HFF-Myc (cell line): ENCODE measurements around the gene NCAPH2.

Experiments
- DNase-seq: peaks from one replicate; pipeline ENCODE4 v3.0.0-alpha.2; 2011; ENCODE audit warnings: low read depth; ENCODE audit errors: extremely low read depth
- H3K4me3 ChIP-seq: replicated peaks from 2 replicates; pipeline ENCODE4 v1.5.1; 2011; ENCODE audit warnings: low read depth, mild to moderate bottlenecking, control low read depth, low read length
- TF ChIP-seq, protein P1 (sequence below): IDR thresholded peaks from 2 replicates; pipeline ENCODE4 v1.5.1; 2012; ENCODE audit warnings: mild to moderate bottlenecking, low read depth, low read length, control low read depth; ENCODE audit errors: missing control alignments

Gene NCAPH2

GRCh38 chr22:50561401-50562358 is 53.7 kb downstream of the NCAPH2 start:
- no peak overlapping the region for H3K4me3 ChIP-seq
- no peak for DNase-seq
- TF ChIP-seq, protein P1, sequence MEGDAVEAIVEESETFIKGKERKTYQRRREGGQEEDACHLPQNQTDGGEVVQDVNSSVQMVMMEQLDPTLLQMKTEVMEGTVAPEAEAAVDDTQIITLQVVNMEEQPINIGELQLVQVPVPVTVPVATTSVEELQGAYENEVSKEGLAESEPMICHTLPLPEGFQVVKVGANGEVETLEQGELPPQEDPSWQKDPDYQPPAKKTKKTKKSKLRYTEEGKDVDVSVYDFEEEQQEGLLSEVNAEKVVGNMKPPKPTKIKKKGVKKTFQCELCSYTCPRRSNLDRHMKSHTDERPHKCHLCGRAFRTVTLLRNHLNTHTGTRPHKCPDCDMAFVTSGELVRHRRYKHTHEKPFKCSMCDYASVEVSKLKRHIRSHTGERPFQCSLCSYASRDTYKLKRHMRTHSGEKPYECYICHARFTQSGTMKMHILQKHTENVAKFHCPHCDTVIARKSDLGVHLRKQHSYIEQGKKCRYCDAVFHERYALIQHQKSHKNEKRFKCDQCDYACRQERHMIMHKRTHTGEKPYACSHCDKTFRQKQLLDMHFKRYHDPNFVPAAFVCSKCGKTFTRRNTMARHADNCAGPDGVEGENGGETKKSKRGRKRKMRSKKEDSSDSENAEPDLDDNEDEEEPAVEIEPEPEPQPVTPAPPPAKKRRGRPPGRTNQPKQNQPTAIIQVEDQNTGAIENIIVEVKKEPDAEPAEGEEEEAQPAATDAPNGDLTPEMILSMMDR: no peak

DNA sequence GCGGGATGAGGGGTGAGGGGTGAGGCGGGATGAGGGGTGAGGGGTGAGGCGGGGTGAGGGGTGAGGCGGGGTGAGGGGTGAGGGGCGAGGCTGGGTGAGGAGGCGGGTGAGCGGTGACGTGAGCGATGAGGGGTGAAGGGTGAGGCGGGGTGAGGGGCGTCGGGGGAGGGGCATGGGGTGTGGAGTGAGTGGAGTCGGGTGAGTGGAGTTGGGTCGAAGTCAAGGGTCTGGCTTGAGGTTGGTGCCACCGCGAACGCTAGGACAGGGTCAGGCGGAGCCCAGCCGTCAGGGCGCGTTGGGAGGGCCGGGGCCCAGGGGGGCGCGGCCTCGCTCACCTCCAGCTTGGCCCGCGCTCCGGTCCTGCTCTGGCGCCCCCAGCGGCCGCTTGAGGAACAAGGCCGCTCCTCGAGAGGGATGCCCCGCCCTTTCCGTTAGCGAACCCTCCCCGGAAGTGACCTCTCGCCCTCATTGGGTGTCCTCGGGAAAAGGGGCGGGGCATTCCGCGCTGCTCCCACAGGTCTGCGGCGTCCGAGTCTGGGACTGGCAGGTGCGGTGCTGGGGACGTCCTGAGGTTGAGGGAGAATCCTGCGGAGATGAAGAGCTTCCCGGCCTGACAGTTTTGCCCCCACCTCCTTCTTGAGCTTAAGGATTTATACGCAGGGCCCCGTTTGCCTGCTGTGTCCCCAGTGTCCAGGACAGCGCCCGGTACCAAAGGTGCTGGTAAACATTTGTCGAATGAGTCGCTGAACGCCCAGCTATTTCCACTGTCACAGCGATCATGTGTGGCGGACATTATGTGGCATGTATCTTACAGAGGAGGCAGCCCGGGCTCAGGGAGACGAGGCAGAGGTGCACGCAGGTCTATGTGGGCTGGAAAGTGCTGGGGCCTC is 54.7 kb downstream of the NCAPH2 start, which contains the start of gene SYCE3:
SYCE3 (minus strand) TSS at position 397 of the 890 bp plus-strand sequence. CDS start 6,514 bp downstream, outside the sequence.
- DNase-seq: peak; percentile 47
- TF ChIP-seq, protein P1: peak; percentile 91
- H3K4me3 ChIP-seq: peak within 1 kb of the TSS; percentile 51

- no peak for DNase-seq
- peak overlapping the region; percentile 51 for H3K4me3 ChIP-seq
- TF ChIP-seq, protein P1: no peak
Observed at GRCh38 chr22:50563413-50564160, 55.6 kb downstream of the NCAPH2 start.

DNA sequence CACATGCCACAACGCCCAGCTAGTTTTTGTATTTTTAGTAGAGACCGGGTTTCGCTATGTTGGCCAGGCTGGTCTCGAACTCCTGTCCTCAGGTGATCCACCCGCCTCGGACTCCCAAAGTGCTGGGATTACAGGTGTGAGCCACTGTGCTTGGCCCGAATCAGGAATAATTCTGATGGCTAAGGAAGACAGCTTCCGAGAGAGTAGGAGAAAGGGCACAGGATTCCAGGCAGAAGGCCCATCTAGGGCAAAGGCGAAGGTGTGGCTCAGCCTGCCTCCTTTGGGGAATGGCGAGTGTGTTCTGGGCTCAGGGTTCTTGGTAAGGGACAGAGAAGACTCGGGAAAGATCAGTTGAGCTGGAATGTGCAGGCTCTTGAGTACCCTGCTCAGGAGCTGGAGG is 56.3 kb downstream of the NCAPH2 start:
- no peak overlapping the region for H3K4me3 ChIP-seq
- TF ChIP-seq, protein P1: no peak
- no peak for DNase-seq

GRCh38 chr22:50567721-50568252 is 59.8 kb downstream of the NCAPH2 start:
- no peak overlapping the region for H3K4me3 ChIP-seq
- no peak for DNase-seq
- TF ChIP-seq, protein P1: no peak

- TF ChIP-seq, protein P1: no peak
- no peak for DNase-seq
Observed at GRCh38 chr22:50568626-50569025, 60.6 kb downstream of the NCAPH2 start.

More at GRCh38 chr22:50568626-50569025, 60.6 kb downstream of the NCAPH2 start:
- H3K4me3 ChIP-seq: no peak overlapping the region
